OCI-LY7 (cell line): Measurements from ENCODE around the gene DIPK1C.

Experiments
- EZH2phosphoT487 ChIP-seq: fragments of 200-600 bp; sonication (generic); IDR thresholded peaks from 2 replicates; pipeline ENCODE4 v1.6.1; 2018; ENCODE audit warnings: low read depth, borderline replicate concordance, mild to moderate bottlenecking, mixed run types, antibody characterized with exemption, low read length, moderate library complexity, mixed read lengths
- TF ChIP-seq, protein P1 (sequence below): fragments of 200-600 bp; sonication (generic); conservative IDR thresholded peaks from 2 replicates; pipeline ENCODE4 v1.5.1; 2014; ENCODE audit warnings: mild to moderate bottlenecking, antibody characterized with exemption, low read length, moderate library complexity, mixed read lengths

DNA sequence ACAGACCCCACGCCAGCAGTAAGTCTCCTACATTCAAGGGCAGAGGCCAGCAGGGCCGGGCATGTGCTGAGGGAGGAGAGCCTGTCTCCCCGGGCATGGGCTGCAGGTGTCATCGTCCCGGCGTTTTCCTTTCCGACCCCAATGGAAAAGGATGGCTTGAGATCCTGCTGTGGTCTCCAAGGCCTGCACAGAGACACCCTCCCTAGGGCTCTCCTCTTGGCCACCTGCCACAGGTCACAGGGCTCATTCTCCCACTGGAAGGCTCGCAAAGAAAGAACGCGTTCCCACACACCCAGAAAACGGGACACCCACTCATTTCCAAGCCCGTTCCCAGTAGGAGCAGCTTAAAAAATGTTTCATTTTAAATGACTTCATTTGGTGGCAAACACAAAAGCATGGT lies 41.0 kb downstream of the DIPK1C start:
- TF ChIP-seq, protein P1, sequence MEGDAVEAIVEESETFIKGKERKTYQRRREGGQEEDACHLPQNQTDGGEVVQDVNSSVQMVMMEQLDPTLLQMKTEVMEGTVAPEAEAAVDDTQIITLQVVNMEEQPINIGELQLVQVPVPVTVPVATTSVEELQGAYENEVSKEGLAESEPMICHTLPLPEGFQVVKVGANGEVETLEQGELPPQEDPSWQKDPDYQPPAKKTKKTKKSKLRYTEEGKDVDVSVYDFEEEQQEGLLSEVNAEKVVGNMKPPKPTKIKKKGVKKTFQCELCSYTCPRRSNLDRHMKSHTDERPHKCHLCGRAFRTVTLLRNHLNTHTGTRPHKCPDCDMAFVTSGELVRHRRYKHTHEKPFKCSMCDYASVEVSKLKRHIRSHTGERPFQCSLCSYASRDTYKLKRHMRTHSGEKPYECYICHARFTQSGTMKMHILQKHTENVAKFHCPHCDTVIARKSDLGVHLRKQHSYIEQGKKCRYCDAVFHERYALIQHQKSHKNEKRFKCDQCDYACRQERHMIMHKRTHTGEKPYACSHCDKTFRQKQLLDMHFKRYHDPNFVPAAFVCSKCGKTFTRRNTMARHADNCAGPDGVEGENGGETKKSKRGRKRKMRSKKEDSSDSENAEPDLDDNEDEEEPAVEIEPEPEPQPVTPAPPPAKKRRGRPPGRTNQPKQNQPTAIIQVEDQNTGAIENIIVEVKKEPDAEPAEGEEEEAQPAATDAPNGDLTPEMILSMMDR = no peak
- no peak for TF ChIP-seq EZH2phosphoT487
